Right lung (tissue), 5 donors: ENCODE data around the gene CD226. TPM values are rescaled to one million over a fixed set of nuclear protein-coding genes. Genes with fewer than 3 reads are reported as not detected.

Experiments
- DNase-seq, 2 donors: peaks; one replicate each; pipeline ENCODE4 v3.0.0-alpha.2; 2013
- polyA plus RNA-seq, 5 donors: library from polyadenylated mRNA; unstranded; fragments of 120-200 nt; gene quantifications; one replicate each; pipeline versions ENCODE4 v1.2.1 to v1.2.3, GENCODE V29; 2013; ENCODE audit warnings: inconsistent platforms in 1 of 5, low replicate concordance in 1 of 5; ENCODE audit not compliant: insufficient read length in 5 of 5, insufficient read depth in 1 of 5

The CD226 gene
- polyA plus RNA-seq, 5 donors: 2.0 to 4.2 (median 3.5) TPM

DNA sequence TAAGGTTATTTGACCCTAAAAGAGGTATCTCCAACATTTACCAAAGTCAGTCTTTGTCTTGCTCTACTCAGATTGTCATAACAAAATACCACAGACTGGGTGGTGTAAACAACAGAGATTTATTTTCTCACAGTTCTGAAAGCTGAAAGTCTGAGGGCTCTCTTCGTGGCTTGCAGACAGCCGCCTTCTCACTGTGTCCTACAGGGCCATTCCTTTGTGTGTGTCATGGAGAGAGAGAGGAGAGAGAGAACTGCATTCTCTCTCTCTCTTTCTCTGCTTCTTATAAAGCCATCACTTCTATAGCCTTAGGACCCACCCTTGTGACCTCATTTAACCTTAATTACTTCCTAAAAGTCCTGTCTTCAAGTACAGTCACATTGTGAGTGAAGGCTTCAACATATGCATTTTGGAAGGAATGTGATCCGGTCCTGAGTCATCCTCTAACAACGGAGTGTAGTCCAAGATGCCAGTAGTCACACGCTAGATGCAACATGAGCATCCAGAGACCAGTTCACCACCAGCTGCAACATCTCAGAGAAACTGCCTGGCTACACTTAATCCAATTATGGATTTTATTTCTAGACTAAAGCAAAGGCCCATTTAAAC is 130.2 kb downstream of the CD226 start:
- DNase-seq: peak; percentile 33 to 56

DNA sequence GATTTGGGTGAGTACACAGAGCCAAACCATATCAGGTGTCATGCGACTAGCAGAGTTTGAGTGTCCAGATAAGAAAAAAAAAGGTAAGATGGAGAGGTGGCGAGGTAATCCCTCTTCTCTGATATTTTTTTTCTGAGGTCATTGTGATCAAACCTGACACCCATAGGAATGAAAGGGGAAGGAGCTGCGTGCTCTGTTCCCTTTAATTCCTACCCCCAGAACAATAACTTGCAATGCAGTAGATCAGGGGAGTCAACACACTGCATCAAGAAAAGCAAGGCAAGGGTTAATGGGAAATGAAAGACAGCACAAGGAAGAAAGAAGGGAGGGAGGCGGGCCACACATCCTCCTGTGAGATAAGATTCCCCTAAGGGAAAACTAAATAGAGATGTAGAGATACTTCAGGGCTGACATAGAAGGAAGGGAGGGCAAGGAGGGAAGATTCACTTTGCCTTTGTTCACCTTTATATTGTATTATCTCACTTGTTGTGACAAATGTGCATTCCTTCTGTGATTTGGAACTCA is 132.8 kb downstream of the CD226 start:
- no peak for DNase-seq

DNA sequence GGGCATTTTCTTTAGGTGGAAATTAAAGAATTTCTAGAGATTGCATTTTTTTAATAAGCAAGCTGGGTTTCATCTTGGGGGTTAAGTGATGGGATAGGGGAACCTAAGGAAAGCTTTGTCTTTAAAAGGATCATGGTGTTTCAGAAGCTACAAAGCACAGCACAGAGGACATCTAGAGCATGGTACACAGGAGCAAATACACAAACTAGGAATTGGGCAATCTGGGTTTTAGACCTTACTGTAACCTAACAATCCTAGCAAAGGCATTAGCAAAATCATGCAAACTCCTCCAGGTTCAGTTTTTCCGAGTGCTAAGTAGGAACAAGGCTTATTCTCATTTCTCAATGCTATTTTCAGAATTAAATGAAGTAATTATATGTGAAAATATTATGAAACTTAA is 134.1 kb downstream of the CD226 start:
- DNase-seq: no peak

DNA sequence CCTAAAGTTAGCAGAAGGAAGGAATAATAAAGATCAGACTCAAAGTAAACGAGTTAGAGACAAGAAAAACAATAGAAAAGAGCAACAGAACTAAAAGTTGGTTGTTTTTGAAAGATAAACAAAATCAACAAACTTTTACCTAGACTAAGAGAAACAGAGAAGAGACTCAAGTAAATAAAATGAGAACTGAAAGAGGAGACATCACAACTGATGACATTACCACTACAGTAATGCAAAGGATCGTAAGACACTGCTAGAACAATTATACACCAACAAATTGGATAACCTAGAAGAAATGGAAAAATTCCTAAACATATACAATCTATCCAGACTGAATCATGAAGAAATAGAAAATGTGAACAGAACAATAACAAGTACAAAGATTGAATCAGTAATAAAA is 139.3 kb downstream of the CD226 start:
- DNase-seq: no peak

DNA sequence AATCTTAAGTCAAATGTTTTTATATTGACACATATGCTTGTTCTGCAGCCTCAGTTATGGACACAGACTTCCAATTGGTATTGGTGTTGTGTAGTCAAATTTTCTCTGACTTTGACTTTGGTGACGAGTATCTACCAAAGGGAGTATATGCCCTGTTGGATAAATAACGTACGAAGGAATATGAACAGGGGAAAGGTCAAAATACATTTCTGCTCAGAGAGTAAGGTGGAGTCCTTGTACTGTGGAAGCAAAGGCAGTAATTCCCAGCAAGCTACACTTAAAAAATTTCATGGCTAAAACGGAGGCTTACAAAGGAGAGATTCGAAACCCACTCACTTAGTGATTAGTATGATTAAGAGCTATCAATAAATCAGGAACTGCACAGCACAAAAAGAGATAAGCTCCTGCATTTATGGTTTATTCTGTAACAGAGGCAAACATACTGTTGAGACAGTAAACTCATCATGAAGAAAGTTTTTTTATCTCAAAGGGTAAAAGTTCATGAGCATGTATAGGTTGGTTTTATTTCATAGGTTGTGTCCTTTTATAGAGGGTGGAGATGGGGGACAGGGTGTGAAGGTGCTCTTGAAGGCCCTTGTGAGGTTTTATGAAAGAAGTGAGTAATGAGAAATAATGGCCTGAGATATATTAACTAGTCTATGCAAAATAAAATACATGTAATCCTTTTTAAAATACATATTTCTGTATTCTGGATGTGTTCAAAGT is 142.7 kb downstream of the CD226 start:
- no peak for DNase-seq
